Keratinocyte (primary cell): ENCODE results near the gene GARRE1. TPM values are rescaled to one million over a fixed set of nuclear protein-coding genes. Genes with fewer than 3 reads are reported as not detected.

Experiments
- DNase-seq: peaks from one replicate; pipeline ENCODE4 v3.0.0-alpha.2; 2011; ENCODE audit warnings: low read depth, missing footprints, low spot score
- FAIRE-seq: peaks from 2 replicates; lab custom pipeline; 2011; peaks lifted over from hg19 to GRCh38; lab: Jason Lieb, UNC
- H2AFZ ChIP-seq: 2 replicates; pipeline ENCODE4 v1.6.0; 2012; ENCODE audit warnings: low read length, control low read depth, inconsistent platforms; ENCODE audit not compliant: control insufficient read depth
- H3K27ac ChIP-seq: 2 replicates; pipeline ENCODE4 v1.5.1; 2011; ENCODE audit warnings: low read length; ENCODE audit not compliant: control insufficient read depth, insufficient read depth
- H3K27me3 ChIP-seq: 3 replicates; pipeline ENCODE4 v1.6.0; 2011; ENCODE audit warnings: low read length; ENCODE audit not compliant: control insufficient read depth, insufficient read depth; ENCODE audit errors: extremely low read depth
- H3K36me3 ChIP-seq, 2 experiments: 2 replicates in 1 of 2; 3 replicates in 1 of 2; pipeline ENCODE4 v1.5.1; 2011; ENCODE audit warnings: low read length in 2 of 2, mild to moderate bottlenecking in 1 of 2; ENCODE audit not compliant: control insufficient read depth in 2 of 2, insufficient read depth in 2 of 2; ENCODE audit errors: extremely low read depth in 1 of 2
- H3K4me1 ChIP-seq: 3 replicates; pipeline ENCODE4 v1.5.1; 2011; ENCODE audit warnings: low read length; ENCODE audit not compliant: control insufficient read depth, insufficient read depth; ENCODE audit errors: extremely low read depth
- H3K4me2 ChIP-seq: 3 replicates; pipeline ENCODE4 v1.6.0; 2011; ENCODE audit warnings: low read depth, low read length; ENCODE audit not compliant: control insufficient read depth, insufficient read depth; ENCODE audit errors: extremely low read depth
- H3K4me3 ChIP-seq, 3 experiments: fragments of 200-600 bp in 1 of 3; sonication (generic) in 1 of 3; 2 replicates in 2 of 3; 3 replicates in 1 of 3; pipeline ENCODE4 v1.5.1; 2011 to 2016; ENCODE audit warnings: low read length in 3 of 3, mild to moderate bottlenecking in 3 of 3, control low read depth in 2 of 3, inconsistent platforms in 1 of 3, low read depth in 1 of 3, mixed read lengths in 1 of 3, mixed run types in 1 of 3, moderate library complexity in 1 of 3; ENCODE audit not compliant: control insufficient read depth in 2 of 3, insufficient read depth in 2 of 3; ENCODE audit errors: extremely low read depth in 1 of 3
- H3K79me2 ChIP-seq: 2 replicates; pipeline ENCODE4 v1.6.0; 2012; ENCODE audit warnings: low read length; ENCODE audit not compliant: control insufficient read depth, insufficient read depth
- H3K9ac ChIP-seq: 3 replicates; pipeline ENCODE4 v1.6.0; 2011; ENCODE audit warnings: low read length; ENCODE audit not compliant: control insufficient read depth, insufficient read depth; ENCODE audit errors: extremely low read depth
- H3K9me1 ChIP-seq: 3 replicates; pipeline ENCODE4 v1.6.0; 2011; ENCODE audit warnings: low read length; ENCODE audit not compliant: control insufficient read depth, insufficient read depth; ENCODE audit errors: extremely low read depth
- H3K9me3 ChIP-seq: 2 replicates; pipeline ENCODE4 v1.5.1; 2012; ENCODE audit warnings: low read depth, low read length; ENCODE audit not compliant: control insufficient read depth
- H4K20me1 ChIP-seq: 3 replicates; pipeline ENCODE4 v1.6.0; 2011; ENCODE audit warnings: low read length; ENCODE audit not compliant: control insufficient read depth, insufficient read depth; ENCODE audit errors: extremely low read depth
- CTCF ChIP-seq, 3 experiments: IDR thresholded peaks in 1 of 3; conservative IDR thresholded peaks in 1 of 3; optimal IDR thresholded peaks in 1 of 3; 2 replicates in 2 of 3; 3 replicates in 1 of 3; pipeline versions ENCODE3 to v1.5.1; 2011; ENCODE audit warnings: low read length in 3 of 3, mild to moderate bottlenecking in 3 of 3, moderate library complexity in 2 of 3, control low read depth in 1 of 3, inconsistent platforms in 1 of 3; ENCODE audit not compliant: insufficient read depth in 2 of 3; ENCODE audit errors: extremely low read depth in 1 of 3
- EZH2 ChIP-seq: IDR thresholded peaks from one replicate; pipeline ENCODE4 v1.6.1; 2012; ENCODE audit warnings: inconsistent platforms, mild to moderate bottlenecking, low read length, moderate library complexity
- dilution Hi-C: fragments of 300-500 bp; cut with MboI; formaldehyde crosslinking; loops from one replicate; pipeline ENCODE4 v1.7.0; 2020; ENCODE audit warnings: low sequenced_read_pairs; ENCODE audit not compliant: extremely low pct_ligation_motif_present
- polyA plus RNA-seq, 5 experiments: library from polyadenylated mRNA; depleted of rRNA in 3 of 5; stranded (reverse) in 3 of 5; stranded (forward) in 1 of 5; unstranded in 1 of 5; fragments of >200 nt; gene quantifications; 1 replicate in 1 of 5; 2 replicates in 3 of 5; 3 replicates in 1 of 5; pipeline versions ENCODE4 v1.2.1 to v1.2.3, GENCODE V29; 2011 to 2012; ENCODE audit warnings: missing spikeins in 2 of 5, low read depth in 1 of 5, low replicate concordance in 1 of 5

Gene GARRE1
- polyA plus RNA-seq, 1 donor (not counting 4 experiments of a cell fraction or from before 2014, with no cell fraction given): 5.7 TPM

GRCh38 chr19:34273121-34273520 is 18.8 kb downstream of the GARRE1 start:
- dilution Hi-C loops: no loop called here
- no peak overlapping the region for H3K27ac ChIP-seq
- no peak overlapping the region for H2AFZ ChIP-seq
- peaks cover 35% of the 10 kb centered on the region for H3K4me1 ChIP-seq
- peaks cover 3% of the 10 kb centered on the region for H3K9me1 ChIP-seq
- no peak overlapping the region for H3K4me3 ChIP-seq
- H4K20me1 ChIP-seq: no peaks in the 10 kb centered on the region
- H3K4me2 ChIP-seq: no peak overlapping the region
- no peaks in the 10 kb centered on the region for H3K27me3 ChIP-seq
- H3K9me3 ChIP-seq: no peaks in the 10 kb centered on the region
- peaks cover 0 to 2% of the 10 kb centered on the region in 2 experiments for H3K36me3 ChIP-seq
- FAIRE-seq (no peak), DNase-seq (no peak)
- H3K9ac ChIP-seq: no peak overlapping the region
- no peak for TF ChIP-seq CTCF (optimal IDR thresholded peaks at IDR 0.05 in 1 of 3, IDR thresholded peaks at IDR 0.05 in 1 of 3, conservative IDR thresholded peaks at IDR 0.05 in 1 of 3; ENCODE audit: extremely low read depth in 1 of 3, insufficient read depth in 2 of 3, low read length in 3 of 3)
- no peak for TF ChIP-seq EZH2
- peaks cover 30% of the 10 kb centered on the region for H3K79me2 ChIP-seq

- H3K4me3 ChIP-seq: peak overlapping the region in 2 of 3 experiments; percentile 20 to 35
- H3K79me2 ChIP-seq: peaks cover 28% of the 10 kb centered on the region
- DNase-seq (no peak), FAIRE-seq (peak; percentile 13)
- no peak overlapping the region for H3K9ac ChIP-seq
- no peaks in the 10 kb centered on the region for H4K20me1 ChIP-seq
- peaks cover 3% of the 10 kb centered on the region for H3K9me1 ChIP-seq
- peaks cover 0 to 2% of the 10 kb centered on the region in 2 experiments for H3K36me3 ChIP-seq
- peak overlapping the region; percentile 54 for H3K27ac ChIP-seq
- H3K4me2 ChIP-seq: peak overlapping the region; percentile 60
- TF ChIP-seq CTCF (optimal IDR thresholded peaks at IDR 0.05 in 1 of 3, IDR thresholded peaks at IDR 0.05 in 1 of 3, conservative IDR thresholded peaks at IDR 0.05 in 1 of 3; ENCODE audit: extremely low read depth in 1 of 3, insufficient read depth in 2 of 3, low read length in 3 of 3) (no peak), EZH2 (no peak)
- H3K27me3 ChIP-seq: no peaks in the 10 kb centered on the region
- dilution Hi-C loops: no loop called here
- H3K9me3 ChIP-seq: no peaks in the 10 kb centered on the region
- H2AFZ ChIP-seq: no peak overlapping the region
- peaks cover 35% of the 10 kb centered on the region for H3K4me1 ChIP-seq
These were observed 20.0 kb downstream of the GARRE1 start for GRCh38 chr19:34274284-34274826.
